Trophoblast cell (in vitro differentiated cells and primary cell): Measurements from ENCODE around the gene FGD2.

Source experiments
- DNase-seq, 2 donors: peaks; one replicate each; pipeline ENCODE4 v3.0.0-alpha.2; 2016
- H2AFZ ChIP-seq: 2 replicates; pipeline ENCODE4 v1.6.1; 2013; ENCODE audit warnings: low read length, moderate library complexity, mild to moderate bottlenecking; ENCODE audit not compliant: insufficient read depth, poor library complexity
- H2AK5ac ChIP-seq: 2 replicates; pipeline ENCODE4 v1.6.1; 2013; ENCODE audit warnings: mild to moderate bottlenecking, low read length
- H2BK120ac ChIP-seq: 2 replicates; pipeline ENCODE4 v1.6.1; 2013; ENCODE audit warnings: low read length, mild to moderate bottlenecking, moderate library complexity; ENCODE audit not compliant: insufficient read depth, poor library complexity
- H2BK12ac ChIP-seq: 2 replicates; pipeline ENCODE4 v1.6.1; 2013; ENCODE audit warnings: mild to moderate bottlenecking, low read length, moderate library complexity
- H2BK5ac ChIP-seq: 2 replicates; pipeline ENCODE4 v1.6.1; 2013; ENCODE audit warnings: low read length, low read depth, moderate library complexity, mild to moderate bottlenecking; ENCODE audit not compliant: poor library complexity
- H3K14ac ChIP-seq: 2 replicates; pipeline ENCODE4 v1.6.1; 2013; ENCODE audit warnings: mild to moderate bottlenecking, low read length
- H3K18ac ChIP-seq: 2 replicates; pipeline ENCODE4 v1.6.1; 2013; ENCODE audit warnings: mild to moderate bottlenecking, low read length
- H3K23ac ChIP-seq: 2 replicates; pipeline ENCODE4 v1.6.1; 2013; ENCODE audit warnings: low read length
- H3K27ac ChIP-seq: 2 replicates; pipeline ENCODE4 v1.5.1; 2013; ENCODE audit warnings: low read depth, mild to moderate bottlenecking, inconsistent platforms, low read length, moderate library complexity
- H3K27me3 ChIP-seq: 2 replicates; pipeline ENCODE4 v1.6.1; 2013; ENCODE audit warnings: inconsistent platforms, mild to moderate bottlenecking, low read length, moderate library complexity; ENCODE audit not compliant: insufficient read depth
- H3K36me3 ChIP-seq, 2 experiments: 1 replicate in 1 of 2; 2 replicates in 1 of 2; pipeline ENCODE4 v1.6.1; 2013; ENCODE audit warnings: low read length in 2 of 2, mild to moderate bottlenecking in 2 of 2, moderate library complexity in 1 of 2; ENCODE audit not compliant: insufficient read depth in 2 of 2, control insufficient read depth in 1 of 2
- H3K4ac ChIP-seq: 2 replicates; pipeline ENCODE4 v1.6.1; 2013; ENCODE audit warnings: low read depth, mild to moderate bottlenecking, low read length, moderate library complexity
- H3K4me1 ChIP-seq, 2 experiments: 1 replicate in 1 of 2; 2 replicates in 1 of 2; pipeline ENCODE4 v1.6.1; 2013; ENCODE audit warnings: low read length in 2 of 2, mild to moderate bottlenecking in 2 of 2, moderate library complexity in 1 of 2; ENCODE audit not compliant: insufficient read depth in 2 of 2, control insufficient read depth in 1 of 2
- H3K4me2 ChIP-seq: 2 replicates; pipeline ENCODE4 v1.6.1; 2013; ENCODE audit warnings: inconsistent platforms, mild to moderate bottlenecking, low read length, moderate library complexity
- H3K4me3 ChIP-seq: 2 replicates; pipeline ENCODE4 v1.5.1; 2013; ENCODE audit warnings: mild to moderate bottlenecking, low read depth, low read length, inconsistent platforms
- H3K79me1 ChIP-seq: one replicate; pipeline ENCODE4 v1.6.1; 2013; ENCODE audit warnings: low read length
- H3K79me2 ChIP-seq: 2 replicates; pipeline ENCODE4 v1.6.1; 2013; ENCODE audit warnings: low read length, mild to moderate bottlenecking; ENCODE audit not compliant: control insufficient read depth, insufficient read depth, poor library complexity
- H3K9ac ChIP-seq: 2 replicates; pipeline ENCODE4 v1.6.1; 2013; ENCODE audit warnings: mild to moderate bottlenecking, low read length
- H3K9me3 ChIP-seq: 2 replicates; pipeline ENCODE4 v1.6.1; 2013; ENCODE audit warnings: low read depth, mild to moderate bottlenecking, control low read depth, inconsistent platforms, low read length; ENCODE audit not compliant: insufficient read depth
- H4K12ac ChIP-seq: 2 replicates; pipeline ENCODE4 v1.6.1; 2013; ENCODE audit warnings: low read depth, mild to moderate bottlenecking, low read length, moderate library complexity
- H4K8ac ChIP-seq: 2 replicates; pipeline ENCODE4 v1.6.1; 2013; ENCODE audit warnings: low read depth, mild to moderate bottlenecking, low read length, moderate library complexity
- H4K91ac ChIP-seq: one replicate; pipeline ENCODE4 v1.6.1; 2013; ENCODE audit warnings: low read depth, mild to moderate bottlenecking, low read length, moderate library complexity
- WGBS: extraction: QIAGEN DNeasy Blood & Tissue Kit; methylation state at CpG from one replicate; pipeline ENCODE4 v1.1.7; 2013; ENCODE audit warnings: missing lambda C conversion rate; ENCODE audit not compliant: insufficient read length, insufficient coverage; ENCODE audit errors: extremely low coverage; 5-methylcytosine and 5-hydroxymethylcytosine counted together

The FGD2 gene

GRCh38 chr6:37048851-37049757, 43.6 kb downstream of the FGD2 start:
- no peak overlapping the region for H4K12ac ChIP-seq
- H2BK5ac ChIP-seq: no peak overlapping the region
- H2BK120ac ChIP-seq: no peak overlapping the region
- H3K79me1 ChIP-seq: no peaks in the 10 kb centered on the region
- H2BK12ac ChIP-seq: no peak overlapping the region
- H3K27me3 ChIP-seq: no peaks in the 10 kb centered on the region
- no peak overlapping the region for H3K18ac ChIP-seq
- no peak overlapping the region for H3K14ac ChIP-seq
- peak; percentile 75 to 81 for DNase-seq
- H3K4me1 ChIP-seq: no peaks in the 10 kb centered on the region
- no peak overlapping the region for H3K4ac ChIP-seq
- H4K91ac ChIP-seq: no peak overlapping the region
- WGBS: no CpG with 5 or more reads among the region's 19 CpGs
- no peak overlapping the region for H3K4me3 ChIP-seq
- no peak overlapping the region for H3K4me2 ChIP-seq
- no peaks in the 10 kb centered on the region for H3K36me3 ChIP-seq
- H3K23ac ChIP-seq: no peak overlapping the region
- no peak overlapping the region for H3K9ac ChIP-seq
- H2AK5ac ChIP-seq: no peak overlapping the region
- H4K8ac ChIP-seq: no peak overlapping the region
- no peak overlapping the region for H3K27ac ChIP-seq
- no peak overlapping the region for H2AFZ ChIP-seq
- H3K9me3 ChIP-seq: peaks cover 2% of the 10 kb centered on the region
- H3K79me2 ChIP-seq: no peaks in the 10 kb centered on the region

GRCh38 chr6:37049758-37050044, 44.2 kb downstream of the FGD2 start:
- H3K4me1 ChIP-seq: no peaks in the 10 kb centered on the region
- no peak overlapping the region for H4K12ac ChIP-seq
- H3K4ac ChIP-seq: no peak overlapping the region
- no peak overlapping the region for H3K4me3 ChIP-seq
- no peak overlapping the region for H2BK120ac ChIP-seq
- H2AFZ ChIP-seq: no peak overlapping the region
- H2BK5ac ChIP-seq: no peak overlapping the region
- H3K27ac ChIP-seq: no peak overlapping the region
- no peaks in the 10 kb centered on the region for H3K79me1 ChIP-seq
- no peak overlapping the region for H4K8ac ChIP-seq
- no CpG with 5 or more reads among the region's 3 CpGs for WGBS
- no peak overlapping the region for H2BK12ac ChIP-seq
- H3K79me2 ChIP-seq: no peaks in the 10 kb centered on the region
- no peak overlapping the region for H3K9ac ChIP-seq
- no peaks in the 10 kb centered on the region for H3K27me3 ChIP-seq
- no peak overlapping the region for H3K4me2 ChIP-seq
- H3K36me3 ChIP-seq: no peaks in the 10 kb centered on the region
- H3K23ac ChIP-seq: no peak overlapping the region
- H3K9me3 ChIP-seq: peaks cover 2% of the 10 kb centered on the region
- DNase-seq: no peak
- no peak overlapping the region for H3K18ac ChIP-seq
- no peak overlapping the region for H3K14ac ChIP-seq
- no peak overlapping the region for H4K91ac ChIP-seq
- H2AK5ac ChIP-seq: no peak overlapping the region

GRCh38 chr6:37050045-37050853, 44.8 kb downstream of the FGD2 start:
- no peaks in the 10 kb centered on the region for H3K4me1 ChIP-seq
- H3K27ac ChIP-seq: no peak overlapping the region
- H3K4me3 ChIP-seq: no peak overlapping the region
- WGBS: no CpG with 5 or more reads among the region's 24 CpGs
- no peak overlapping the region for H4K12ac ChIP-seq
- no peak overlapping the region for H3K9ac ChIP-seq
- H3K79me1 ChIP-seq: no peaks in the 10 kb centered on the region
- peak; percentile 10 to 38 for DNase-seq
- H3K9me3 ChIP-seq: peaks cover 2% of the 10 kb centered on the region
- H3K27me3 ChIP-seq: no peaks in the 10 kb centered on the region
- no peak overlapping the region for H3K14ac ChIP-seq
- H3K79me2 ChIP-seq: no peaks in the 10 kb centered on the region
- H2BK12ac ChIP-seq: no peak overlapping the region
- H2AK5ac ChIP-seq: no peak overlapping the region
- no peak overlapping the region for H3K18ac ChIP-seq
- H4K8ac ChIP-seq: no peak overlapping the region
- H3K23ac ChIP-seq: no peak overlapping the region
- H3K4ac ChIP-seq: no peak overlapping the region
- no peaks in the 10 kb centered on the region for H3K36me3 ChIP-seq
- no peak overlapping the region for H4K91ac ChIP-seq
- no peak overlapping the region for H2BK5ac ChIP-seq
- no peak overlapping the region for H3K4me2 ChIP-seq
- H2BK120ac ChIP-seq: no peak overlapping the region
- H2AFZ ChIP-seq: no peak overlapping the region

- no peak for DNase-seq
- Histone ChIP-seq H3K14ac (no peak overlapping the region), H4K12ac (no peak overlapping the region), H2AFZ (no peak overlapping the region), H3K27ac (no peak overlapping the region), H4K8ac (no peak overlapping the region), H3K18ac (no peak overlapping the region), H3K36me3 (no peaks in the 10 kb centered on the region), H3K9me3 (peaks cover 2% of the 10 kb centered on the region), H3K4me1 (no peaks in the 10 kb centered on the region), H4K91ac (no peak overlapping the region), H2BK120ac (no peak overlapping the region), H2BK12ac (no peak overlapping the region), H2BK5ac (no peak overlapping the region), H3K4ac (no peak overlapping the region), H3K23ac (no peak overlapping the region), H3K4me3 (no peak overlapping the region), H3K79me1 (no peaks in the 10 kb centered on the region), H3K9ac (no peak overlapping the region), H3K4me2 (no peak overlapping the region), H3K27me3 (no peaks in the 10 kb centered on the region), H3K79me2 (no peaks in the 10 kb centered on the region), H2AK5ac (no peak overlapping the region)
- no CpG with 5 or more reads among the region's 4 CpGs for WGBS
Measured at GRCh38 chr6:37050854-37051137, 45.3 kb downstream of the FGD2 start.
